Natural killer cell (primary cell): ENCODE measurements around the gene NOTUM. TPM values are rescaled to one million over a fixed set of nuclear protein-coding genes. Genes with fewer than 3 reads are reported as not detected.

Experiments used
- ATAC-seq, 3 donors: fragments of 150-1000 bp in 2 of 3; fragments of 200-7000 bp in 1 of 3; cut with Tn5 transposase; 1 replicate in 1 of 3; 2 replicates in 2 of 3; pipeline ENCODE4 v1.10.0; 2021; ENCODE audit warnings: mild to moderate bottlenecking in 2 of 3, moderate library complexity in 2 of 3
- DNase-seq, 2 donors: peaks; one replicate each; pipeline versions ENCODE4 v3.0.0 to v3.0.0-alpha.2; 2013 to 2021; ENCODE audit warnings: mixed read lengths in 1 of 2
- H3K27ac ChIP-seq: one replicate; pipeline ENCODE4 v1.5.1; 2013; ENCODE audit warnings: mild to moderate bottlenecking, low read length
- H3K27me3 ChIP-seq: one replicate; pipeline ENCODE4 v1.6.1; 2013; ENCODE audit warnings: low read length; ENCODE audit not compliant: control insufficient read depth, insufficient read depth
- H3K36me3 ChIP-seq: one replicate; pipeline ENCODE4 v1.6.1; 2013; ENCODE audit warnings: low read length; ENCODE audit not compliant: control insufficient read depth, insufficient read depth
- H3K4me1 ChIP-seq: one replicate; pipeline ENCODE4 v1.6.1; 2013; ENCODE audit warnings: low read length; ENCODE audit not compliant: control insufficient read depth, insufficient read depth
- H3K4me3 ChIP-seq: one replicate; pipeline ENCODE4 v1.5.1; 2013; ENCODE audit warnings: low read length
- H3K9me3 ChIP-seq: one replicate; pipeline ENCODE4 v1.6.1; 2013; ENCODE audit warnings: low read length; ENCODE audit not compliant: control insufficient read depth, insufficient read depth
- H3K27ac Mint-ChIP-seq, 2 donors: one replicate each; pipeline ENCODE4 v1.8.0; 2022; ENCODE audit warnings: mild to moderate bottlenecking in 2 of 2, mixed read lengths in 2 of 2, moderate library complexity in 1 of 2
- H3K27me3 Mint-ChIP-seq, 2 donors: one replicate each; pipeline ENCODE4 v1.8.0; 2022; ENCODE audit warnings: low read depth in 2 of 2, mixed read lengths in 2 of 2
- H3K36me3 Mint-ChIP-seq: one replicate; pipeline ENCODE4 v1.8.0; 2022; ENCODE audit warnings: mixed read lengths
- H3K4me1 Mint-ChIP-seq, 2 donors: one replicate each; pipeline ENCODE4 v1.8.0; 2022; ENCODE audit warnings: mixed read lengths in 2 of 2
- H3K4me3 Mint-ChIP-seq: one replicate; pipeline ENCODE4 v1.8.0; 2022; ENCODE audit warnings: mild to moderate bottlenecking, moderate library complexity, mixed read lengths
- H3K9me3 Mint-ChIP-seq, 2 donors: one replicate each; pipeline ENCODE4 v1.8.0; 2022; ENCODE audit warnings: mixed read lengths in 2 of 2
- CTCF ChIP-seq: fragments of 200-600 bp; IDR thresholded peaks from one replicate; pipeline ENCODE4 v1.8.0; 2022; ENCODE audit warnings: antibody characterized with exemption
- whole genome bisulfite sequencing: methylation state at CpG from one replicate; pipeline ENCODE4 v1.1.7; 2013; ENCODE audit warnings: missing lambda C conversion rate; ENCODE audit not compliant: insufficient coverage; 5-methylcytosine and 5-hydroxymethylcytosine counted together
- intact Hi-C: fragments of 100-400 bp; cut with micrococcal nuclease; formaldehyde crosslinking; loops from one replicate; pipeline ENCODE4 v1.14.2; 2022
- total RNA-seq, 4 donors: library from RNA; stranded (reverse); fragments of 120-200 nt in 1 of 4; gene quantifications; one replicate each; pipeline versions ENCODE4 v1.2.3 to v1.2.4, GENCODE V29; 2013 to 2022

The NOTUM gene
- total RNA-seq, 3 donors from 2014 or later (not counting 1 experiment from before 2014, with no cell fraction given) = not detected

GRCh38 chr17:81927152-81927652 lies 33.8 kb downstream of the NOTUM start:
- Histone ChIP-seq H3K27me3 (peaks cover 13% of the 10 kb centered on the region), H3K9me3 (no peaks in the 10 kb centered on the region), H3K4me3 (no peak overlapping the region), H3K4me1 (peaks cover 46% of the 10 kb centered on the region), H3K36me3 (peaks cover under 1% of the 10 kb centered on the region), H3K27ac (no peak overlapping the region)
- Mint-ChIP-seq H3K27ac (peak overlapping the region; percentile 69 to 79), H3K9me3 (no peaks in the 10 kb centered on the region), H3K27me3 (peaks cover 0 to 20% of the 10 kb centered on the region in 2 donors), H3K4me3 (peak overlapping the region; percentile 79), H3K4me1 (peaks cover 5 to 24% of the 10 kb centered on the region in 2 donors), H3K36me3 (no peaks in the 10 kb centered on the region)
- ATAC-seq (peak in 2 of 3 donors; percentile 7 to 38), DNase-seq (peak in 1 of 2 donors; percentile 35)
- under 1% methylated on average over 78 of the region's 78 CpGs for WGBS
- no peak for TF ChIP-seq CTCF
- intact Hi-C loops = no loop called here

- peak overlapping the region; percentile 75 for H3K4me3 Mint-ChIP-seq
- ATAC-seq (peak in 2 of 3 donors; percentile 32 to 34), DNase-seq (peak; percentile 45 to 72)
- intact Hi-C loops = no loop called here
- Histone ChIP-seq H3K9me3 (no peaks in the 10 kb centered on the region), H3K4me1 (peaks cover 51% of the 10 kb centered on the region), H3K27me3 (peaks cover 13% of the 10 kb centered on the region), H3K27ac (peak overlapping the region; percentile 57), H3K36me3 (peaks cover 2% of the 10 kb centered on the region), H3K4me3 (peak overlapping the region; percentile 47)
- TF ChIP-seq CTCF = no peak
- WGBS = 1% methylated on average over 46 of the region's 46 CpGs
- H3K27ac Mint-ChIP-seq = peak overlapping the region; percentile 18 to 79
- peaks cover 0 to 14% of the 10 kb centered on the region in 2 donors for H3K27me3 Mint-ChIP-seq
- no peaks in the 10 kb centered on the region for H3K36me3 Mint-ChIP-seq
- H3K9me3 Mint-ChIP-seq = no peaks in the 10 kb centered on the region
- peaks cover 5 to 24% of the 10 kb centered on the region in 2 donors for H3K4me1 Mint-ChIP-seq
Observed at GRCh38 chr17:81926451-81927151, 34.4 kb downstream of the NOTUM start.

- Mint-ChIP-seq H3K4me1 (peaks cover 5 to 24% of the 10 kb centered on the region in 2 donors), H3K27me3 (peaks cover 0 to 11% of the 10 kb centered on the region in 2 donors), H3K27ac (peak overlapping the region; percentile 18 to 79), H3K9me3 (no peaks in the 10 kb centered on the region), H3K36me3 (no peaks in the 10 kb centered on the region), H3K4me3 (peak overlapping the region; percentile 75)
- ATAC-seq (no peak), DNase-seq (no peak)
- no peaks in the 10 kb centered on the region for H3K9me3 ChIP-seq
- H3K4me1 ChIP-seq = peaks cover 51% of the 10 kb centered on the region
- peaks cover 13% of the 10 kb centered on the region for H3K27me3 ChIP-seq
- intact Hi-C loops = no loop called here
- TF ChIP-seq CTCF = no peak
- H3K27ac ChIP-seq = peak overlapping the region; percentile 57
- peak overlapping the region; percentile 47 for H3K4me3 ChIP-seq
- H3K36me3 ChIP-seq = peaks cover 2% of the 10 kb centered on the region
- 64% methylated on average over 10 of the region's 10 CpGs for WGBS
Observed at GRCh38 chr17:81925860-81926450, 35.0 kb downstream of the NOTUM start.
